Right lobe of liver (tissue), 6 donors: Measurements from ENCODE around the gene VSX1. TPM values are rescaled to one million over a fixed set of nuclear protein-coding genes. Genes with fewer than 3 reads are reported as not detected.

ENCODE experiments used
- ATAC-seq, 4 donors: fragments of 200-7000 bp; cut with Tn5 transposase; one replicate each; pipeline ENCODE4 v1.9.1; 2020; ENCODE audit warnings: mild to moderate bottlenecking in 4 of 4, moderate library complexity in 4 of 4
- DNase-seq, 3 donors: peaks; one replicate each; pipeline ENCODE4 v3.0.0-alpha.2; 2020
- H3K27ac ChIP-seq, 3 donors: fragments of 200-600 bp; one replicate each; pipeline ENCODE4 v1.8.0; 2022
- H3K27me3 ChIP-seq, 2 donors: fragments of 200-600 bp; one replicate each; pipeline ENCODE4 v1.8.0; 2022
- H3K36me3 ChIP-seq, 4 donors: fragments of 200-600 bp; sonication (generic) in 1 of 4; one replicate each; pipeline versions ENCODE4 v1.5.1 to v1.8.0; 2017 to 2022; ENCODE audit warnings: control low read depth in 1 of 4
- H3K4me1 ChIP-seq, 4 donors: fragments of 200-600 bp; sonication (generic) in 1 of 4; one replicate each; pipeline versions ENCODE4 v1.5.1 to v1.8.0; 2017 to 2022; ENCODE audit warnings: control low read depth in 1 of 4
- H3K4me3 ChIP-seq, 3 donors: fragments of 200-600 bp; one replicate each; pipeline ENCODE4 v1.8.0; 2022
- H3K9me3 ChIP-seq, 4 donors: fragments of 200-600 bp; sonication (generic) in 1 of 4; one replicate each; pipeline versions ENCODE4 v1.5.1 to v1.8.0; 2017 to 2022; ENCODE audit warnings: control low read depth in 1 of 4
- CTCF ChIP-seq, 4 donors: fragments of 200-600 bp in 3 of 4; fragments of 450-650 bp in 1 of 4; IDR thresholded peaks; one replicate each; pipeline versions ENCODE4 v1.5.1 to v1.8.0; 2016 to 2022; ENCODE audit warnings: antibody characterized with exemption in 4 of 4, mild to moderate bottlenecking in 2 of 4
- POLR2A ChIP-seq: fragments of 450-650 bp; IDR thresholded peaks from one replicate; pipeline ENCODE4 v1.6.1; 2017; ENCODE audit warnings: antibody characterized with exemption, mild to moderate bottlenecking
- WGBS: methylation state at CpG from one replicate; pipeline ENCODE4 v1.1.6; 2018; ENCODE audit warnings: low coverage, low lambda C conversion rate; ENCODE audit not compliant: insufficient coverage; ENCODE audit errors: missing lambda C conversion rate; 5-methylcytosine and 5-hydroxymethylcytosine counted together
- intact Hi-C, 2 donors: fragments of 100-400 bp; cut with DNase I; formaldehyde crosslinking; loops; one replicate each; pipeline versions ENCODE4 v1.11.2 to v1.14.1; 2022
- total RNA-seq, 6 experiments: library from RNA; depleted of rRNA in 2 of 6; stranded (reverse); fragments of >200 nt in 2 of 6; fragmentation: NEBNext Ultra II Directional in 3 of 6; extraction: Animal tissue kit (Norgen Biotek cat#: 25700) in 3 of 6; gene quantifications; one replicate each; pipeline versions ENCODE4 v1.1.0 to v1.2.4, GENCODE V29; 2016 to 2023
- donor health status: DM: no; HTN: yes; CAD: no.
- donor health status: DM: no; HTN: no; CAD: no.
- donor health status: DM: no; HTN: no; CAD: no.
- donor health status: DM: no; HTN: yes; CAD: no.
- donor health status: DM: no; HTN: yes; CAD: no.

Gene VSX1
- total RNA-seq, 6 experiments from 2014 or later, result 0.25 to 0.73 TPM; not detected in 4

DNA sequence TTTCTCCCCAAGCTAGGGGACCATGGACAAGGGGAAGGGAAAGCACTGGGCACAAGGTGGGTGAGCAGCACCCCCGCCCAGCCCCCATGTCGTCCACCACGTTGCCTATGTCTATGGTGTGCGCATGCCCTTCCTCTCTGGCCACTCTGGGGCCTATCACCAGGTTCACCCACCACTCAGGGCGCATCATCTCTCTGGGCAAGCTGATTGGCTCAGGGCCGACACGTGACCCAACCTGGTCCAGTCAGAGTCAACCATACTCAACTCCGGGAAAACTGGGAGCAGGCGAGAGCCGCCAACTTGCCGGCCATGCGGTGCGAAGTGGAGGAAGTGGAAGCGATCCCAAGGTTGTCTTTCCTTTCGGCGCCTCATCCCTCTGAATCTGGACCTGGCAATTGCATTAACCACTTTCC is 49.9 kb downstream of the VSX1 start:
- H3K9me3 ChIP-seq, result no peaks in the 10 kb centered on the region
- no peaks in the 10 kb centered on the region for H3K36me3 ChIP-seq
- no peaks in the 10 kb centered on the region for H3K27me3 ChIP-seq
- 100% methylated on average over 8 of the region's 16 CpGs for WGBS
- H3K4me1 ChIP-seq, result no peaks in the 10 kb centered on the region
- no peak for DNase-seq
- TF ChIP-seq CTCF (IDR thresholded peaks at IDR 0.05) (no peak), POLR2A (no peak)
- ATAC-seq, result no peak
- H3K27ac ChIP-seq, result no peak overlapping the region
- intact Hi-C loops, result no loop called here
- H3K4me3 ChIP-seq, result no peak overlapping the region

DNA sequence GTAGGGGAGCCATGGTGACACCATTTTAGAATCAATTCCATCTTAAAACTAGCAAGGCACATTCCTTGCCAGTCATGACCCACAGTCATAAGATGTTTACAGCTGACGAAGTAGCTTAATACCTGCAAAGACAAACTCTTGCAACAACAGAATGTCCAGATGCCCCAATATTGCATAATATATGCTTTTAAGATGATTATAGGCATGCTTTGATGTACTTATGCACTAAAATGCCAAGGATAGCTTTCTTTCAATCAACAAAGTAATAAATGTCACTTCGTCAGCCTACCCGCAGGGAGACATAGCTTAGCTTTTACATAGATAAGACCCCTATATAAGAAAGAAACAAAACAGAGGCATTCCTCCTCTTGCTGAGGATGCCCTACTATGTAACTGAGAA is 50.7 kb downstream of the VSX1 start:
- TF ChIP-seq CTCF (IDR thresholded peaks at IDR 0.05), result no peak
- TF ChIP-seq POLR2A, result no peak
- Histone ChIP-seq H3K36me3 (no peaks in the 10 kb centered on the region), H3K27ac (no peak overlapping the region), H3K27me3 (no peaks in the 10 kb centered on the region), H3K4me3 (no peak overlapping the region), H3K4me1 (no peaks in the 10 kb centered on the region), H3K9me3 (no peaks in the 10 kb centered on the region)
- ATAC-seq (no peak), DNase-seq (no peak)
- intact Hi-C loops, result no loop called here
- 90% methylated on average over 2 of the region's 3 CpGs for WGBS

- Histone ChIP-seq H3K4me1 (no peaks in the 10 kb centered on the region), H3K4me3 (no peak overlapping the region), H3K9me3 (no peaks in the 10 kb centered on the region), H3K36me3 (no peaks in the 10 kb centered on the region), H3K27ac (no peak overlapping the region), H3K27me3 (no peaks in the 10 kb centered on the region)
- peak in 1 of 4 donors; percentile 30 for ATAC-seq
- intact Hi-C loops, result no loop called here
- 100% methylated on average over 2 of the region's 8 CpGs for WGBS
- TF ChIP-seq POLR2A, result no peak
- DNase-seq, result no peak
Measured at GRCh38 chr20:25030649-25031207, 51.2 kb downstream of the VSX1 start.

- 90% methylated on average over 2 of the region's 5 CpGs for WGBS
- no peak for DNase-seq
Measured at GRCh38 chr20:25030007-25030648, 51.8 kb downstream of the VSX1 start.

More at GRCh38 chr20:25030007-25030648, 51.8 kb downstream of the VSX1 start:
- no peak overlapping the region for H3K4me3 ChIP-seq
- H3K9me3 ChIP-seq, result no peaks in the 10 kb centered on the region
- no peaks in the 10 kb centered on the region for H3K4me1 ChIP-seq
- intact Hi-C loops, result no loop called here
- H3K27ac ChIP-seq, result no peak overlapping the region
- TF ChIP-seq POLR2A (no peak), CTCF (IDR thresholded peaks at IDR 0.05) (no peak)
- no peaks in the 10 kb centered on the region for H3K27me3 ChIP-seq
- no peaks in the 10 kb centered on the region for H3K36me3 ChIP-seq
- ATAC-seq, result peak in 1 of 4 donors; percentile 30
